GM15510 (cell line): ENCODE measurements around the gene CHRNB1.

Source experiments
- POLR2A ChIP-seq: IDR thresholded peaks from 3 replicates; pipeline ENCODE4 v1.6.1; 2011; ENCODE audit warnings: borderline replicate concordance; ENCODE audit not compliant: insufficient read length; ENCODE audit errors: extremely low read depth

Gene CHRNB1

DNA sequence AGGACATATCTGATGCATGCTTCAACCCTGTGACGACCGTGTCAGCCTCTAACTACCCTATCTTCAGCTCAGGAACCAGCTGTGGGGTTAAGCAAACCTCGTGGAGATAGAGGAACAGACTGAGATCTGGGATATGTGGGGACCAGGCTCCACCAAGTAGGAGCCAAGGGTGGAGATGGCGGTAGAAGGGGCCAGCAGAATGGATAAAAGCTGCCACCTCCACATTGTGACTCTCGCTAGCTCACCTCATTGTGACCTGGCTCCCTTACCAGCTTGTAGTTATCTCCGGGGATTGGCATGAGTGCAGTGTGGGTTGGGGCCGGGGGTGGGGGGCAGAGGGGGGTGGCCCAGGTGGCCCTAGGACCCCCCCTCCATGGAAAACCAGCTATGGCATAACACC is 19.5 kb upstream of the CHRNB1 start, which contains the start of gene SPEM2:
Gene SPEM2 (plus strand): TSS at position 301 of the 400 bp plus-strand sequence. CDS start 73 bp downstream, at position 374.
- TF ChIP-seq POLR2A: no peak

DNA sequence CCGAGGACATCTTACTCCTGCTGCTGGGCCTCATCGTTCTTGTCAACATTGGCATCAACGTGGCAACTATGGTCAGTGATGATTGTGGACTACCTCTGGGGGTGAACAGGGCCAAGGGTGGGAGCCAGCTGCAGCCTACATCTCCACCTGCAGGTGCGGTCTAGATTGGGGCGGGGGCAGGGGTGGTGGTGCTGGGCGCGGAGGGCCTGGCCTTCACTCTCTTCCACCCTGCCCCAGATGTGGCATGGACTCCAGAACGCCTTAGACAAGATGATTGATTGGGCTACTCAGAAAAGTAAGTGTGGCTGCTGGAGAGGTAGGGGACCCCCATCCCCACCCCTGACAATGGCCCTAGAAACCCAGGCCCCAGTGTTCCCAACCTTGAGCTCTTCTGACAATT is 19.1 kb upstream of the CHRNB1 start:
- TF ChIP-seq POLR2A: no peak

DNA sequence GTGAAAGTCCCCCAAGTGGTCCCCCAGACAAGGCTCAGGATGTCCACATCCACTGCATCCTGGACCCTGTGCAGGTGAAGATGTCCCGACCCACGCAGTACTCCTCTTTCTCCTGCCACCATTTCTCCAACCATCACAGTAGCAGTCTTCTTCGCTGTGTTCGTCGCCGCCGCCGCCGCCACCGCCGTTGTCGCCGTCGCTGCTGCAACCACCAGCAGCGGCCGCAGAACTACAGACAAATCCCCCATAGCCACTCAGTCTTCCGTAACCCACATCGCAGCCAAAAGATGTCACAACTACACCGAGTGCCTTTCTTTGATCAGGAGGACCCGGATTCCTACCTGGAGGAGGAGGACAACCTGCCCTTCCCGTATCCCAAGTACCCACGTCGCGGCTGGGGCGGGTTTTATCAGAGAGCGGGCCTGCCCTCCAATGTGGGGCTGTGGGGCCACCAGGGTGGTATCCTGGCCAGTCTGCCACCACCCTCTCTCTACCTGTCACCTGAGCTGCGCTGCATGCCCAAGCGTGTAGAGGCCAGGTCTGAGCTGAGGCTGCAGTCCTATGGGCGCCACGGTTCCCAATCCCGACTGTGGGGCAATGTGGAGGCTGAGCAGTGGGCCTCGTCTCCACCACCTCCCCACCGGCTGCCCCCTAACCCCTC is 18.5 kb upstream of the CHRNB1 start:
- TF ChIP-seq POLR2A: no peak

DNA sequence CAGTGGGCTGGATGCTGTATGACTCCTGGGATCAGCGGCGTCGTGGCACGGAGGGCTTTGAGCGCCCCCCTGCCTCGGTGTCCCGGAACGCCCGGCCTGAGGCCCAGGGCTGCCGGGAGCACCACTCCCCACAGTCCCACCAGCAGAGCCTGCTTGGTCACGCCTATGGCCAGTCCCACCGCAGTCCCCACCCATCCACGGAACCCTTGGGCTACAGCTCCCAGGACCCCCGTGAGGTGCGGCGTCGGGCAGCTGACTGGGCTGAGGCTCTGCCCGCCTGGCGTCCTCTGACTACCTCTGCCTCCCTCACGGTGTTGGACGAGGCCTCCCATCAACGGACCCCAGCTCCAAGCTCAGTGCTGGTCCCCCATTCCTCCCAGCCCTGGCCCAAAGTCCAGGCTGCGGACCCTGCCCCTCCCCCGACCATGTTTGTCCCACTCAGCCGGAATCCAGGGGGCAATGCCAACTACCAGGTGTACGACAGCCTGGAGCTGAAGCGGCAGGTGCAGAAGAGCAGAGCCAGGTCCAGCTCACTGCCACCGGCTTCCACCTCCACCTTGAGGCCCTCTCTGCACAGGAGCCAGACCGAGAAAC is 17.9 kb upstream of the CHRNB1 start:
- no peak for TF ChIP-seq POLR2A

DNA sequence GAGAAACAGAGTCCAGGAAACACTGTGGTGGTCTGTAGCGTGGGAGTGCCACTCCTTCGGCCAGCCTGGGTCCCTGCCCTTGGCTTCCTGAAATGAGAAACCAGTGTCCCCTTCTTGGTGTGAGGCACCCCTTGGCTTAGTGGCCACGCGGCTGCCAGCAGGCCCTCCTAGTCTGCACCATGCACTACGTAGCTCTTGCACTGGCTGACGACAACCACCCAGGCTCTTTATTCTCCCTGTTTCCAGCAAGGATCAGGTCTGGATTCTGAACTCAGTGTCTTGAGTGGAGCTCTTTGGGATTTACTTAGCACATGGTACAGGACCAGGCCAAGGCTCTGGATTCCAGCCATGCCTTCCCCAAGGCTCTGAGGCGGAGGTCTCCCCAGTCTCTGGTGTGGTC is 17.3 kb upstream of the CHRNB1 start:
- TF ChIP-seq POLR2A: no peak

DNA sequence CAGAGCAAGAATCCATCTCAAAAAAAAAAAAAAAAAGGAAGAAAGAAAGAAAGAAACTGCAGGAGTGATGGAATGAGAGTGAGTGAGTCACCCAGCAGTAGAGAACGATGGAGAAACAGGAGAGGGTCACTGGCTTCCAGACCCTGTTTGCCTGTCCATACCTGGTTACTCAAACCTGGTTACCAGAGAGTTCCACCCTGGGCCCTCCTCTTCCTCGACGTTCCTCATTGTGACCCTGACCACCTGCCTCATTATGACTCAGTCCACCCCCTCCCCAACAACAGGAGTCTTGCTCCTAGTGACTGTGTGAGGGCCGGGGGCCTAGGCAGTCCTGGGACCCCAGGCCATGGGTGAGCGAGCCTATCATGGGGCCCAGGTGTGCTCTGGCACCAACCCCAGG is 16.3 kb upstream of the CHRNB1 start, which contains the start of gene SPEM3:
Gene SPEM3 (plus strand): TSS at position 301 of the 400 bp plus-strand sequence. CDS start 46 bp downstream, at position 347.
- TF ChIP-seq POLR2A: no peak

DNA sequence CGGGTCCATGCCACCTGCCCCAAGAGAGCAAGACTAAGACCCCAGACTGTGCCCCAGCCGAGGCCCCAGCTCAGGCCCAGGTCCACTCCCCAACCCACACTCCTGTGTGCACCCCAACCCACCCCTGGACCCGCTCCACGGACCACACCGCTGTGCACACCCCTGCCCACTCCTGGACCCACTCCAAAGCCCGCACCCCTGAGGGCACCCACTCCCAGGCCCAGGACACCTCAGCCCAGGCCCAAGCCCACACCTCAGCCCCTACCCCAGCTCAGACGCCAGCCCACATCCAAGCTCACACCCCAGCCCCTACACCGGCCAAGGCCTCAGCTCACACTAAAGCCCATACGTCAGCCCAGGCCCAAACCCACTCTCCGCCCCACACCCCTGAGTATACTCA is 15.1 kb upstream of the CHRNB1 start:
- no peak for TF ChIP-seq POLR2A

DNA sequence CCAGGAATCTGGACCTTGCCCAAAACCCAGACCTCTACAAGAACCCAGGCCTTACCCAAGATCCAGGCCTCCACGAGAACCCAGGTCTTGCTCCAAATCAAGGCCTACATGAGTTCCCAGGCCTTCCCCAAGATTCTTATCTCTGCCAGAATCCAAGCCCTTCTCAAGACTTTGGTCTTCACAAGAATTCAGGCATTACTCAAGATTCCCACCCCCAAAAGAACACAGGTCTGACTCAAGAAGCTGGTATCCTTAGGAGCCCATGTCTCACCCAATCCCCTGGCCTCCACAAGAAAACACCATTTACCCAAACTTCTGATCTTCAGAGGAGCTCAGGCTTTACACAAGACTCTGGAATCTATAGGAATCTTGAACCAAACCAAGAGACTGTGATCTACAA is 13.6 kb upstream of the CHRNB1 start:
- TF ChIP-seq POLR2A: no peak

DNA sequence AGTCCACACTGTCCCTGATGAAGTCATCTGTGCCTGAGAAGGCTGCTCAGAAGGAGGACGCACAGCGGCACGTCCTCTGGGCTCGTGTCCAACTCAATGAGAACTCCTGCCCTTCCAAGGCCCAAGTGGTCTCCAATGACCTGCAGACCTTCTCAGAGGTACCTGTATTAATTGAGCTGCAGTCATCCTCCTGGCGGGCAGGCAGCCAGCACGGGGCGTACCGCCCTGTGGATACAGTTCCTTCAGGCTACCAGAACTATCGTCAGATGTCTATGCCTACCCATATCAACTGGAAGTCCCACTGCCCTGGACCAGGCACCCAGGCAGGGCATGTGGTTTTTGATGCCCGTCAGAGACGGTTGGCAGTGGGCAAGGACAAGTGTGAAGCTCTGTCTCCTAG is 12.6 kb upstream of the CHRNB1 start:
- TF ChIP-seq POLR2A: no peak

DNA sequence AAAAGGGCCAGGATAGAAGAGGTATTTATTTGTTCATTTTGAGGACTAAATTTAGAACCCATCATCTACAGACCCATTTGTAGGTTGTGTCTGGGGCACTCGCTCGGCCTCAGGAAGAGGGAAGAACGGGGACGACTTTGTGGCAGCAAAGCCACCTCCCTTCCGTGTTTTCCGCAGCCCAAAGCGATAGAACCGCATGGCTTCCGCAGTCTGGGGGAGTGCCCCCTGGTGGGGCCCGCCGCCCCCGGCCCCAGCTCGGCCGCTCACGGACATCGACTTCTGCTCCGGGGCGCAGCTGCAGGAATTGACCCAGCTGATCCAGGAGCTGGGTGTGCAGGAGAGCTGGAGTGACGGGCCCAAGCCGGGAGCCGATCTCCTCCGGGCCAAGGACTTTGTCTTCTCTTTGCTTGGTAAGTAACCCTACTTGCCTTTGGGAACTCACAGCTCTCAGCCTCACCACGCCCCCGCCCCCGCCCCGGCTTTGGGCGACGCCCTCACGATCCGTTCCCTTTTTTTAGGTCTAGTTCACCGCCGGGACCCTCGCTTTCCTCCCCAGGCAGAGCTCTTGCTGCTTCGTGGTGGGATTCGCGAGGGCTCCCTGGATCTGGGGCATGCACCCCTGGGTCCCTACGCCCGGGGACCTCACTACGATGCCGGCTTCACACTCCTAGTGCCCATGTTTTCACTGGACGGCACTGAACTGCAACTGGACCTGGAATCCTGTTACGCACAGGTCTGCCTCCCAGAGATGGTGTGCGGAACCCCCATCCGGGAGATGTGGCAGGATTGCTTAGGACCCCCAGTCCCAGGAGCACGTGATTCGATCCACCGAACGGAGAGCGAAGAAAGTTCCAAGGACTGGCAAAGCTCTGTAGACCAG is 8.9 kb upstream of the CHRNB1 start:
- no peak for TF ChIP-seq POLR2A

DNA sequence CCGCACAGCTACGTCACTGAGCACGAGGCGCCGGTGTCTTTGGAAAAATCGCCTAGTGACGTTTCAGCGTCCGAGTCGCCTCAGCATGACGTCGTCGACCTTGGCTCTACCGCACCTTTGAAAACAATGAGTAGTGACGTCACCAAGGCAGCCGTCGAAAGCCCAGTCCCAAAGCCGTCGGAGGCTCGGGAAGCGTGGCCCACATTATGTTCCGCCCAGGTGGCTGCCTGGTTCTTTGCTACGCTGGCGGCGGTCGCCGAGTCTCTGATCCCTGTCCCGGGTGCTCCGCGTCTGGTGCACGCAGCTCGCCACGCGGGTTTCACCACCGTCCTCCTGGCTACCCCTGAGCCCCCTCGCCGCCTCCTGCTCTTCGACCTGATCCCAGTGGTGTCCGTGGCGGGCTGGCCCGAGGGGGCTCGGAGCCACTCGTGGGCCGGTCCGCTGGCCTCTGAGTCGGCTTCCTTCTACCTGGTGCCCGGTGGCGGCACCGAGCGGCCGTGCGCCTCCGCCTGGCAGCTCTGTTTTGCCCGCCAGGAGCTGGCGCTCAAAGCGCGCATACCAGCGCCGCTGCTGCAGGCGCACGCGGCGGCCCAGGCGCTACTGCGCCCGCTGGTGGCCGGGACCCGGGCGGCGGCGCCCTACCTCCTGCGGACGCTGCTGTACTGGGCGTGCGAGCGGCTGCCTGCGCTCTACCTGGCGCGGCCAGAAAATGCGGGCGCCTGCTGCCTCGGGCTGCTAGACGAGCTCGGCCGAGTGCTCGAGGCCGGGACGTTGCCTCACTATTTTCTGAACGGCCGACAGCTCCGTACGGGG is 8.1 kb upstream of the CHRNB1 start:
- TF ChIP-seq POLR2A: no peak

DNA sequence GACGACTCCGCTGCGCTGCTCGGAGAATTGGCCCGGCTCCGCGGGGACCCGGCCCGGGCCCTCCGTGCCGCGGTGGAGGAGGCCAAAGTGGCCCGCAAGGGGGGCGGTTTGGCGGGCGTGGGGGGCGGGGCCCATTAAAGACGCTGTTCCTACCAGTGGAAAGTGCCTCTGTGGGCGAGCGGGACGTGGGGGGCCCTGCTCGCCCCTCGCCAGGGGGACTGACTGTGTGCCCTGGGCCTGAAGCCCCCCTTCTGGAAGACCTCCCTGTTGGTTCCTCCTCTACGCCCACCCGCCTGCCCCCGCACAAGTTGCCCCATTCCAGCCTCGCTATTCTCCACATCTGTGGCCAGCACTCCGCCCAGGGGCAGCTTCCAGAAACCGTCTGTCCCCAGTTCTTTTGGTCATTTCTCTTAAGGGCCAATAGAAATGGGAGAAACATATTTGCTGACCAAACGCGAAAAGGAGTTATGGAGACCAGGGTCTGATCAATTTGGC is 7.4 kb upstream of the CHRNB1 start:
- no peak for TF ChIP-seq POLR2A

DNA sequence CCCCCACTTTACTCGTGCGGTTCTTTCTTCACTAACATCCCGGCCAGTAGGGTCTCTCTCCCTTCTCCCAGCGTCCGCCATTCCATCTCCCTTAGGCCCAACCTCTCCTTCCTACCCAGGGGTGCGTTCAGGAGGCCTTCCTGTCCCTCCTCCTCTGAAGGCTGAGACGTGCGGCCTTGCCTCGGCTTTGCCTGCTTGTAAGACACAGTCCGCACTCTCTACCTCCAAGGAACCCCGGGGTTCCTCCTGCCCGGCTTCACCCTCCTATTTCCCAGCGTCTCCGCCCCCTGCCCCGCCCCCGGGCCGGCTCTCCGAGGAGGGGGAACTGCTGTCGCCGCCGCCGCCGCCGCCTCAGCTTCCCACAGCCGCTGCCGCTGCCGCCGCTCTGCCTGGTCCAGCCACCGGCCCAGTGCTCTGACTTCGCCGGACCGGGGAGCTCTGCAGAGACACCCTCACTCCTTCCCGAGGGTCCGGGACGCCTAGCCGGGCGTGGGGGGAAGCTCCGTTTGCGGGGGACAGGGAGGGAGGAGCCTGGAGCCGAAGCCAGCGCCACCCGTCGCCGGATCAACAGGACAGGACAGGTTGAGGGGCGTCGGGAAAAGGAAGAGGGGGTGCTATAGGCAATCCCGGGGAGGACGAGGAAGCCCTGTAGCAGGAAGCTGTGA is 6.8 kb upstream of the CHRNB1 start:
- TF ChIP-seq POLR2A: no peak
